Measurements from ENCODE around the gene NHLRC4.

Gene NHLRC4

DNA sequence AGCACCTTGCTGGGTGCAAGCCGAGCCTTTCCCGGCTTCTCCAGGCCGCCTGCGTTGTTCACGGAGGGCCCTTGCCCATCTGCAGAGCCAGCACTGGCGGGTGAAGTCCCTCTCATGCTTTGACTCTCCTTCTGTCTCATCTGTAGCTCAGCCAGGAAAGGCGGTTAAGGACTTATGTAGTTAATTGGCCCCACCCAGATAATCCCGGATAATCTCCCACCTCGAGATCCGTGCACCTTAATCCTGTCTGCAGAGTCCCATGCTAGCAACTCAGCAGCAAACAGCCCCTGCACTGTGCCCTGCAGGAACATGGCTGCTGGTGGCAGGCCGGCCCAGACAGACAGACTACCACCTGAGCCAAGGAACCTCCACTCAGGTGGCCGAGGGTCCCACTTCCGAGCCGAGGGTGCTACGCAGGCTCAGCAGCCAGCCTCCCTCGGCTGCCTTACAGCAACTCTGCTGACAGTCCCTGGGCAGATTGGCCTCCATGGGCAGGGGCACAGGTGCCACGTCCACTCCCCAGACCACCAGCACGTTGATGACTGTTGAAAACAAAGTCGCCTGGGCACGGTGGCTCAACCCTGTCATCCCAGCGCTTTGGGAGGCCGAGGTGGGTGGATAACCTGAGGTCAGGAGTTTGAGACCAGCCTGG, 40.0 kb downstream of the NHLRC4 start:
- no peak for DNase-seq

- peak; percentile 92 for DNase-seq
These were observed 41.2 kb downstream of the NHLRC4 start for GRCh38 chr16:608019-608418.

DNA sequence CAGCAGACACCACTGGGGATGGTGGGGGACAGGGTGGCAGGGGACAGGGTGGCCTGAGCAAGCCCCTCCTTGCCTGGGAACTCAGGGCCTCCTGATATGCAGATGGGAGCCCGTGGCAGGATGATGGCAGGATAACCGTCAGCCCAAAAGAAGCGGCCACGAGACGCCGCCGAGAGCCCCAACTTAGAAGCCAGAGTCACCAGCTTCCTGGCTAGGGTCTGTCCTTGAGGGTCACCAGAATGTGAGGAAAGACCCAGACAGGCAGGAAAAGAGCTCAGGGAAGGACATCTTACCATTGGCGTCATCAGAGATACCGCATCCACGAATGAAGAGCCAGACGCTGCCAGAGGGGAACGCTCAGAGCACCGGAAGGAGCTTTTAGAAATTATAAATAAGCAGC, 42.5 kb downstream of the NHLRC4 start:
- no peak for DNase-seq

DNA sequence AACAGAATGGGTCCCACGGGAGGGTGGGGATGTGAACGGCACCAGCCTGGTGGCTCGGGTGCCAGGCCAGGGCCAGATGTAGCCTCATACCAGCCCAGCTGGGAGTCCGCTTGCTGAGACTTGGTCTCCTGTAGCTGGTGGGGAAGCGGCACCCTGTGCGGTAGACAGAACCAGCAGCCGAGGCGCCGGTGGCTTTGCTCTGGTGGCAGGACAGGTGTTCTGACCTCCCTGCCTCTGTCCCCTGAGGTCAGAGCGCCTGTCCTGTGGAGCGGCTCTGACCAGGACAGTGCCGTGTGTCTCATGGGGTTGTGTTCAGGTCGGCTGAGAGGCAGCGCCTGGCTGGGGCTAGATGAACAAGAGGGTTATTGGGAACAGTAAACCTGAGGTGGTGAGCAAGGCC, 43.2 kb downstream of the NHLRC4 start:
- DNase-seq, result no peak

- DNase-seq, result peak; percentile 74
These were observed 43.9 kb downstream of the NHLRC4 start for GRCh38 chr16:610513-611381.

GRCh38 chr16:615122-615521, 48.3 kb downstream of the NHLRC4 start:
- DNase-seq, result no peak

DNA sequence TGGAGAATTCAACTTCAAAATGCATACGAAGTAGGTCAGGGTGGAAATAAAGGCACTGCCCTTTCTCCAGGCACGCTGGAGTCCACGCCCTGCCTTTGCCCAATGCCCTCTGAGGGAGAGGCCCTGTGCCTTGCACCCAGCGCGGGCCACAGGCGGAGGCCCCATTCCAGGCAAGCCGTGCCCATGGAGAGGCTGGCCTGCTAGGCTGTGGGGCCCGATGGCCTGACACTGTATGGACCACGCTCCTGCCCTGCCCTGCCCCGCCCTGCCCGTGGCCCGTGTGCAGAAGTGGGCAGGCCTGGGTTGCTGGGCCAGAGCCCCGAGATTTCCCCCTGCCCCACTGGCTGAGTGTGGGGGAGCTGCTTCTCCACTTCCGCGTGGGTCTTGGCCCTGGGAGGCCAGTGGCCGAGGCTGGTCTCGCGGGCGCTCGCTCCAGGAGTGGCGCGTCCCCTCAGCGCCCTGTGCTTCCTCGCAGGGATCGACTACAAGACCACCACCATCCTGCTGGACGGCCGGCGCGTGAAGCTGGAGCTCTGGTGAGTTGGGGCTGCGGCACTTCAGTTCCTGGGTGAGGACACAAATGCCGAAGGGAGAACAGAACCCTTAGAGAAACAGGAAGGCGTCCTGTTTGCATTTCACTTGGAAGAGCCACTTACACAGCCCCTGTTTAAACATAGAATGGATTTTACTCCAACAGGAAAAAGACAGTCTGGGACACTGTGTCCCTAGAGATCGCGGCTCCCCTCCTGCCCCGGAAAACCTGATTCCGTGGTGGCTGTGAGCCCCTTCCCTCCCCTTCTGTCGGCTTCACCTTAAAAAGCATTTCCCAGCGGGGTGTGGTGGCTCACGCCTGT, 50.2 kb downstream of the NHLRC4 start:
- DNase-seq, result no peak

GRCh38 chr16:617855-618254, 51.0 kb downstream of the NHLRC4 start:
- peak; percentile 33 for DNase-seq
